ENCODE results near the gene ETV5. TPM values are rescaled to one million over a fixed set of nuclear protein-coding genes. Genes with fewer than 3 reads are reported as not detected.

Gene ETV5
- total RNA-seq, 1 donor: 54.8 TPM

GRCh38 chr3:186079925-186080324 lies 29.0 kb downstream of the ETV5 start:
- no peak for DNase-seq (ENCODE audit: low read depth)
- no peak for TF ChIP-seq CTCF (IDR thresholded peaks at IDR 0.05; ENCODE audit: insufficient read depth, low read depth, low read length)
- no peak overlapping the region for H3K4me3 ChIP-seq (ENCODE audit: low read depth, low read length)

GRCh38 chr3:186077466-186077865 lies 31.4 kb downstream of the ETV5 start:
- no peak for TF ChIP-seq CTCF (IDR thresholded peaks at IDR 0.05; ENCODE audit: insufficient read depth, low read depth, low read length)
- DNase-seq (ENCODE audit: low read depth): no peak
- H3K4me3 ChIP-seq (ENCODE audit: low read depth, low read length): no peak overlapping the region

GRCh38 chr3:186075931-186076567 lies 32.8 kb downstream of the ETV5 start:
- TF ChIP-seq CTCF (IDR thresholded peaks at IDR 0.05; ENCODE audit: insufficient read depth, low read depth, low read length): no peak
- DNase-seq (ENCODE audit: low read depth): no peak
- no peak overlapping the region for H3K4me3 ChIP-seq (ENCODE audit: low read depth, low read length)

GRCh38 chr3:186075489-186075888 lies 33.4 kb downstream of the ETV5 start:
- DNase-seq (ENCODE audit: low read depth): no peak
- no peak overlapping the region for H3K4me3 ChIP-seq (ENCODE audit: low read depth, low read length)
- TF ChIP-seq CTCF (IDR thresholded peaks at IDR 0.05; ENCODE audit: insufficient read depth, low read depth, low read length): no peak

- DNase-seq (ENCODE audit: low read depth): no peak
- H3K4me3 ChIP-seq (ENCODE audit: low read depth, low read length): no peak overlapping the region
- no peak for TF ChIP-seq CTCF (IDR thresholded peaks at IDR 0.05; ENCODE audit: insufficient read depth, low read depth, low read length)
Measured at GRCh38 chr3:186073641-186074040, 35.2 kb downstream of the ETV5 start.

GRCh38 chr3:186070996-186071395 lies 37.9 kb downstream of the ETV5 start:
- TF ChIP-seq CTCF (IDR thresholded peaks at IDR 0.05; ENCODE audit: insufficient read depth, low read depth, low read length): no peak
- DNase-seq (ENCODE audit: low read depth): peak; percentile 31
- H3K4me3 ChIP-seq (ENCODE audit: low read depth, low read length): no peak overlapping the region

GRCh38 chr3:186070550-186070949 lies 38.3 kb downstream of the ETV5 start:
- H3K4me3 ChIP-seq (ENCODE audit: low read depth, low read length): no peak overlapping the region
- no peak for TF ChIP-seq CTCF (IDR thresholded peaks at IDR 0.05; ENCODE audit: insufficient read depth, low read depth, low read length)
- no peak for DNase-seq (ENCODE audit: low read depth)

All from fibroblast of villous mesenchyme (primary cell).